DMS79 (cell line): Measurements from ENCODE around the gene TLR4.

ENCODE experiments used
- DNase-seq: peaks from one replicate; lab custom pipeline; 2025; lab: John Stamatoyannopoulos, UW

TLR4 gene

DNA sequence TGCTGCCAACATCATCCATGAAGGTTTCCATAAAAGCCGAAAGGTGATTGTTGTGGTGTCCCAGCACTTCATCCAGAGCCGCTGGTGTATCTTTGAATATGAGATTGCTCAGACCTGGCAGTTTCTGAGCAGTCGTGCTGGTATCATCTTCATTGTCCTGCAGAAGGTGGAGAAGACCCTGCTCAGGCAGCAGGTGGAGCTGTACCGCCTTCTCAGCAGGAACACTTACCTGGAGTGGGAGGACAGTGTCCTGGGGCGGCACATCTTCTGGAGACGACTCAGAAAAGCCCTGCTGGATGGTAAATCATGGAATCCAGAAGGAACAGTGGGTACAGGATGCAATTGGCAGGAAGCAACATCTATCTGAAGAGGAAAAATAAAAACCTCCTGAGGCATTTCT lies 10.1 kb downstream of the TLR4 start:
- DNase-seq: no peak

DNA sequence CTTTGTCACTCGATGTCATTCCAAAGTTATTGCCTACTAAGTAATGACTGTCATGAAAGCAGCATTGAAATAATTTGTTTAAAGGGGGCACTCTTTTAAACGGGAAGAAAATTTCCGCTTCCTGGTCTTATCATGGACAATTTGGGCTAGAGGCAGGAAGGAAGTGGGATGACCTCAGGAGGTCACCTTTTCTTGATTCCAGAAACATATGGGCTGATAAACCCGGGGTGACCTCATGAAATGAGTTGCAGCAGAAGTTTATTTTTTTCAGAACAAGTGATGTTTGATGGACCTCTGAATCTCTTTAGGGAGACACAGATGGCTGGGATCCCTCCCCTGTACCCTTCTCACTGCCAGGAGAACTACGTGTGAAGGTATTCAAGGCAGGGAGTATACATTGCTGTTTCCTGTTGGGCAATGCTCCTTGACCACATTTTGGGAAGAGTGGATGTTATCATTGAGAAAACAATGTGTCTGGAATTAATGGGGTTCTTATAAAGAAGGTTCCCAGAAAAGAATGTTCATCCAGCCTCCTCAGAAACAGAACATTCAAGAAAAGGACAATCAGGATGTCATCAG lies 11.3 kb downstream of the TLR4 start:
- no peak for DNase-seq

DNA sequence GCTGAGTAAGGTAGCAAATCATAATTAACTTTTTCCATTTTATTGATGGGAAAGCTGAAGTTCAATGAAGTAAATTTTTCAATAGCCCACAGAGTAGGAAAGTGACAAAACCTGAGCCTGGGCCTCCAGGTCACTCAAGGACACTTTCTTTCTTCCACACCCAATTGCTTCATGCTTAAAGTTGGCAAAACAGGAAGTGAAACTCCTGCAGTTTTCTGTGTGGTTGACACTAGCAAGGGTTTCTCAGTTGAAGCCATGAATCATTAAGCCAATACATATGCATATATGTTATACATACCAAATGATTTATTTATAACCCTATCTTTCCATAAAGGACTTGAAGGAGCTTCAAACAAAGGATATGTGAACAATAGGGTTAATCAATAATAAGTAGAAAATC lies 13.9 kb downstream of the TLR4 start:
- DNase-seq: no peak

DNA sequence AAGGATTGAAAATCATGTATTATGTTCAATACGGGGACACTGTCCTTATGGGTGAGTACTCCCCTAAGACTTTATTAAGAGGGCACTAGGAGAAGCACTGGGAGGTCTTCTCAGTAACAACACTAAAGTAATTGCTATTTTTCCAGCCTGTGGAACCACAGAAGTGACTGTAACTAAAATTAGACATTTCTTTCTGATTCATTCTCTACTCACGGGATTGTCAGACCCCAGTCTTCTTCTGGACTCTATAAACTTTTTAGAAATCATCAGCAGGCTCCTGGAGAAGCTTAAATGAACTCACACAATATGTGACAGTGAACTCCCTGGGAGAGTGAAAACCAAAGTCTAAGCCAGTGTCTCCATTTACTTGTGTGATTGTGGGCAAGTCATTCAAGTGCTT lies 14.5 kb downstream of the TLR4 start:
- no peak for DNase-seq

DNA sequence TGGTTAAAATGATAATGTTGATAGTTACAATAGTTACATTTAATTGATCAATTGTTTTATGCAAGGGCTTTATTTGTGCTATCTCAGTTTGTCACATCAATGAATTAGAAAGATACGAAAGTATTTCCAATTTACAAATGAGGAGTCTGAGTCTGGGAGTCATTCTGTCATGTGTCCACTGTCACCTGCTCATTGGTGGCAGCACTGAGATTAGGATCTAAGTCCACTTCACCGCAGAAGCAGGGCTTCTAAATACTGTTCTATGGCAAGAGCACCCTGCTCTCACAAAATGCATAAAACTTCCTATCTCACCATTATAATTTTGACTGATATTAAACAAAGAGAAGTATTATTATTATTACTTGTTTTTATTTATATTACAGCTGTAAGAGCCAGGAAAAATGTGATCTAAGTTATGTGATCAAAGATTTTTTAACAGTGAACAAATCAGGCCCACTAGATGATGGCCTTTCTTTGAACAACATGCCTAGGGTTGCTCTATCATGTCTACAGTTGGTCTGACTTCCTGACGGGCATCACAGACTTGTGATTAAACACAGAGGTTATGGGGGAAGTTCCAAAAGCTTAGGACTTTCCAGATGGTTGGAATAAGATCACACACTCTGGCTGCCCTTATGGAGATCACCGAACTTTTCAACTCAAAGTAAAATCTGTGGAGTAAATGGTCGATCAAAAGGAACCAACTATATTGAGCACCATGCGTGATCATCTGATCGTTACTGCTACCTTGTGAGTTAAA lies 15.1 kb downstream of the TLR4 start:
- DNase-seq: no peak

DNA sequence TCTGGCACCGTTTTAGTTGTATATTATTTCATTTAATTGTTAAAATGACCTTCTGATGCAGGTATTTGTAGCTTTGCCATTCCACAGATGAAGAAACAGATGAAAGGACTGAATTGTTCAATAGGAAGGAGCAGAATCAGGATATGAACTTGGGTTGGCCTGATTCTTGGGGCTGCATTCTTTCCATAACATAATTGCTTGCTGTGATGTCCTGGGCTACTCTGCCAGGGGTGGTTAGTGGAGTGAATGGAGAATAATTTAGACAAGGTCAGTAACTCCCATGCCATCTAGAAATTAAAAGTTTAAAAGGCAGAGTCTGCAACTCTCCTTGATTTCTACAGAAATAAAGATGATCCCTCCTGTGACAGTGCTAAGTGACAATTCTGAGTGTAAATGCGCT lies 15.9 kb downstream of the TLR4 start:
- DNase-seq: no peak

DNA sequence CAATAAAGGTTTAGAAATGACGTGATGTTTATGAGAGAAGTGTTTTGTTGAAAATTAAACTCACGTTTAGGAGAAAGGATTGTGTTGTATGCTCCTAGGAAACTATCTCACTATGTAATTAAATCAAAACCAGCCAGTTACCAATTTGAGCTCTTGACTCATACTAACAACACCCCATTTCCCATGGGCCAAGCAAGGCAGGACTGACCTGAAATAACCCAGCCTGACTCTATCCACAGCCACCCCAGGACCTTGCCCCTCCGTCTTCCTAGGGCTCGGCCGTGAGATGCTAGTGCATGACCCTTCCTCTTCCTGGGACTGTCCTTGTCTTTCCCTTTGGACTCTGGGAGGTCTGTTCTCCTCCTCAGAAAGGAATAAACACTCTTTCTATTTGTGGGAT lies 16.4 kb downstream of the TLR4 start:
- DNase-seq: no peak

DNA sequence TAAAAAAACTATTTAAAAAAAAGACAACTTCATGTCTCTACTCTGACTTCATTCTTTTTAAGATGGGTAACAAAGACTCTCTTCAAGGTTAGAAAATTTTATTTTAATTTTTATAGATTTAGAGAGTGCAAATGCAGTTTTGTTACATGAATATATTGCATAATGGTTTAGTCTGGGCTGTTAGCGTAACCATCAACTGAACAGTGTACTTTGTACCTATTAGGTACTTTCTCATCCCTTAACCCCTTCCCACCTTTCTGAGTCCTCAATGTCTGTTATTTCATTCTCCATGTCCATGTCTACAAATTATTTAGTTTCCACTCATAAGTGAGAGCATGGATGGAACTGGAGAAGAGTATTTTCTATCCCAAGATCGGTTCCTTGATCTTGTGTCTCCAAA lies 16.8 kb downstream of the TLR4 start:
- no peak for DNase-seq

DNA sequence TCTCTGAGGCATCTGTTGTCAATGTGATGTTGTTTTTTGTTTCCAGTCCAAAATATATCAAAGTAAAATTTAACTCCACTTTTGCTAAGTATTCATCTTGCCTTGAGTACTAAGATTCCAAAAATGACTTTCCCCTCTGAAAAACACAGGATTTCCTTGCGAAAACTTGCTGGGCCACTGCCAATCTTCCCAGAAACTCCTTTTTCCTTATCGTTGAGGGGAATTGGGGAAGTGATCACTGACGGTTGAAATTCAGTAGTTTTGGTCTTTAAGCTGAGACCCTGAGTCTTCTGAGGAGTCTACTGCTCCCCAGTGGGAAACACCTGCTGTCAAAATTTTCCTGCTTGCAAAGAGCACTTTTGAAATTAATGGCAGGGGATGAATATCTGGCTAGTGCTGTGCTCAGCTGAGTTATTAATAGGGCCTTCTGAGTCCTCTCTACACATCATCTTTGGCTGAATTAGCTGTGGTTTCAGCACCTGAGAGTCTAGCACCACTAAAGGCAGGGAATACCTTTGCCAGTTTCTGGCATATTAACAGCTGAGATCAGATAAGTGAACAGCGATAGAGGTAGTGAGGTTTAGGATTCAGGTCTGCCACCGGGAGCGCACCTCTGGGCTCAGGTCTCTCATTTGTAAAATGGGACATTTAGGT lies 18.0 kb downstream of the TLR4 start:
- no peak for DNase-seq

DNA sequence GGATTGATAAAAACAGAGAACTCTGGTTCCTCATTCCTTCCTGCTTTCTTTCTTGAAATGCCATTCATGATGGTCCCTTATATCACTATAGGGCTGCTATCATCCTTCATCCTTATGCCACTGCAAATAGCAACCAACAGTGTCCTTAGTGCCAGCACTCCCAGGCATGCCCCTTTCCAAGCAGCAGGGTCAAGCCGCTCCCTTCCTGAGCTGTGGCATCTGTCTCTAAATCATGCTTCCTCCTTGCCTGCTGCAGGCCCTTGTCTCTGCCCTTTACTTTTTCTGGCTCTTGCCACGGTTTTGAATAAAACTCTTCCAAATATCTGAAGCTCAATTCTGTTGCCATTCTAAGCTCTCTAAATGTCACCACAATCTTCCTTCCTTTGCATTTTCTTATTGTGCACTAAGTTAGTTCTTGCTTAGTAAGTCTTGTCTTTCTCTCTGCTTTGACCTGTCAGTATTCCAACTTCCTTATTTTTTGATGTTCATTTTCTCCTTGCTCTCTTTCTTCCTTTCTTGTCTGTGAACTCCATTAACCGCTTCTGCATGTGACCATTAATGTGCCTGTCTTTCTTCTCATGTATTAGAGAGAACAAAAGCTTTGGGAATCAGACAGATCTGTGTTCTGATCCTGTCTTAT lies 19.9 kb downstream of the TLR4 start:
- no peak for DNase-seq

DNA sequence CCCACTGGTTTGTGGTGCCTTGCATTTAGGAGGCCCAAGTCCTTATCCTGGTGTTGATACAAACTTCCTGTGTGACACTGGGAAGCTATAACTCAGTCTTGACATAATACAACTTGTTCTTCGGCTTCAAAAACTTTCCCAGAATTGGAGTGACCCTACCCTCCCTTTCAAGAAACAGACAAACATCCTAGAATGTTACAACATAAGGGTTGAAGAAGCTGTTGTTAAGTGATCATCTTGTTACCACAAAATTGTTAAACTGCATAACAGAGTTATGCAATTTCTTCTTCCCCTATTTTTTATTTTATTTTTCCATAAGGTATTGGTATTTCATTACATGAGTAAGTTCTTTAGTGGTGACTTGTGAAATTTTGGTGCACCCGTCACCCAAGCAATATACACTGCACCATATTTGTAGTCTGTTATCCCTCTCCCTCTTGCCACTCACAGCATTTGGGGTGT lies 21.3 kb downstream of the TLR4 start:
- DNase-seq: no peak

DNA sequence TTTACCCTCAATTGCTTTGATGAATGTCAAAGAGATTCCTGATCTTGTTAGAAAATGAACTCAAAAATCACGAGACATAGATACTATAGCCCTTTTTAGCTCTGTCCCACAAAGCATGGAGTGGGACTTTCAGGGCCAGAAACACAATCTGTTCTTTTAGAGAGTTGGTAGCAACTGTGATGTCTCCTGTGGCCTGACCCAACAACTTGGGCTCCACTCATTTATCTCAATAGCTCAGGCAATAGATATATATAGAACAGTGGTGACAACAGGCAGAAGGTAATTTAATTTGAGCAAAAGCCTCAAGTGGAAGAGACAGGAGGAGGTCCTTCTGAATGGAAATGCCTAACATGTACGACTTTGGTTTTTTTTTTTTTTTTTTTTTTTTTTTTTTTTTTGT lies 25.2 kb downstream of the TLR4 start:
- DNase-seq: no peak

DNA sequence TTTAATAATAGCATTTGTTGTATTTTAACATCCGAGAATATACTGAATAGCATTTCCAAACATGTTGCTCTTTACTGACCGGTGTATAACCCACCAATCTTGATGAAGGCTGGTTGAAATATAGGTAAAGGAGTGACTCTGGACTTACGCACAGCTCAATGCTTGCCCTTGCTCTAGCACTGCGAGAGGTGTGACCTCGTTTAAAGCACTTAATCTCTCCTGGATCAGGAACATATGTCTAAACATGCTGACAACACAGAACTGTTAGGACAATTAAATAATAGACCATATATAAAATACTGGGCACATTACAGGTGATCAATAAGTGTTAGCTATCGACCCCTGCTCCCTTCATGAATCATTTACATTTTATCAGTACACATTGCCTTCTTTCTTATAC lies 28.3 kb downstream of the TLR4 start:
- no peak for DNase-seq

DNA sequence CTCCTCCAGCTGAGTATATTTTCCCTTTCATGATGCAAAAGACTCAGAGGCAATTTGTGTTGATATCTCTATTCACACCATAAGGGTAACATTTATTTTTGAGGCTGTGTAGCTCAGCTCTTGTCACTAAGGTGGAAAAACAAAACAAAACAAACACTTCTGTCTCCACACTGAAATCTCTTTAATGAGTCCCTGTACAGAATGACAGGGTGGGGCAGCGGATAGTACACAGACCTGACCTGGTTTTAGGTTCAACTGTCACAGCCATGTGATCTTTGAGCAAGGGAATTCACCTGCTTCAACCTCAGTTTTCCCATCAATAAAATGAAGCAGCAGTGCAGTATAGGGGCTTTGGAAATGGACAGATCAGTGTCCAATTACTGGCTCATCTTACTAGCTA lies 29.3 kb downstream of the TLR4 start:
- DNase-seq: no peak

DNA sequence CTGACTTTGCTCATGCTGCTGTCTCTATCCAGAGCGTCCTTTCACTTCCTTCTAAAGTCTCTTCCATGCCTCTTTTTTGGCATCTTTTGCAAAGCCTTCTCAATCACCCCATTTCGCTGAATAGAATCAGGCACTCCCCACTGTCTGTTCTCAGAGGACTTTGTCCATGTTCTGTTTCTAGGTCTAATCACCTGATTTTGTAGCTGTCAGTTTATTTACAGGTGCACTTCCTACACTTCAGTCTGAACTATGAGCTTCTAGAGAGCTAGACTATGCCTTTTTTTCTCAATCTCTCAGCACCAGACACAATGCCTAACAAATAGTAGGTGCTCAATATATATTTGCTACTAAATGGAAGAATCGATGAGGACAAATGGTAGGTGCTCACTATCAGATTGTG lies 29.9 kb downstream of the TLR4 start:
- DNase-seq: no peak

DNA sequence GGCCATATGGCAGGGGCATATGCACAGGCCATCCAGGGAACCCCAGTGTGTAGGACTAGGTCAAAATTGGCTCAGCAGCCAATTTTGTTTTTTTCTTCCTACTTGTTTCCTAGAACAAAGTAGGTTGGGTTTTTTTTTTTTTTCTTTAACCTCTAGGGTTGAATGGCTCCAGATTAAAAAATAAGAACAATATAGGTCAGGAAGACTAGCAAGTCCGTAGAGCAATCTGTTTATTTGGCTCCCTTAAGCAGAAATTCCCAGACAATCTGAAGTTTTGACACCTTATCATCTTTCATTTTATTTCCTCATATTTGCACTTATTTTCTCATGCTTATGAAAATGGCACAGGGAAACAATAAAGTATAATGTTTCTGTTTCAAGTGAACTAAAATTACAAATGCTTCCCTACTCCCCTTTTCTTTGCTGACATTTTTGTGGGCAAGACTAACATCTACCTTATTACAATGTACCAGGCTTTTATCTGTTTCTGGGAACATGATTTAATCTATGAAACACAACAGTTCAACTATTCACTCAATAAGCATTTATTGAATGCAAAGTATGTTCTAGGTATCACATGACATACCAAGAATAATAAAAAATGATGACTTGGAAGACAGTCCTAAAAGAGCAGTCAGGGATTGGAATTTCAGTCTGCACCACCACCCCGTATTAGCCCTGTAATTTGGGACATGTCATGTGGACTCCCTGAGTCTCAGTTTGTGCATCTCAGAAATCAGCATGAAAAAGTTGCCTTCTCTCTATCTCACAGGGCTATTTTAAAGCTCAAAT lies 30.5 kb downstream of the TLR4 start:
- no peak for DNase-seq

DNA sequence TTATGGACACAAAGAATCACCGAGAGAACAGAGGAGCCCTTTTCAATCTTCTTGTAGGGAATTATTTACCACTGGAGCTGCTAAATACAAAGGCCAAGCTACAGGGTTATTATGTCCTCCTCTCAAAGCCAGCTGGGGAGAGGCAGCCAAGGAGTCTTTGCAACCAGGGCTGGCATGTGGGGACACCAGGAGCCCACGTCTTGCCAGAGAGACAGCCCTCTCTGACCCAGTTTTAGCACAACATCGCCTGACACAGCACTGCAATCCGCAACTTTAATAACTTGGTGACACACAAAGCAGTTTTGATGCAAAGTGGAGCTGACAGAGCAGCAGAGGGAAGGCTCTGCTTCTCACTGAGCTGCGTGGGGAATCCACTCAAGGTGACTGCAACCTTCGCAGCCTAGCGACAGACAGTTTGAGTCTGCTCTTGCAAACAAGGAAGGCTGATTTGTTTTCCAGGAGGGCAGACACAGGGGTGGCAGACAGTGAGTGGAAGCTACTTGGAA lies 33.6 kb downstream of the TLR4 start:
- DNase-seq: no peak

DNA sequence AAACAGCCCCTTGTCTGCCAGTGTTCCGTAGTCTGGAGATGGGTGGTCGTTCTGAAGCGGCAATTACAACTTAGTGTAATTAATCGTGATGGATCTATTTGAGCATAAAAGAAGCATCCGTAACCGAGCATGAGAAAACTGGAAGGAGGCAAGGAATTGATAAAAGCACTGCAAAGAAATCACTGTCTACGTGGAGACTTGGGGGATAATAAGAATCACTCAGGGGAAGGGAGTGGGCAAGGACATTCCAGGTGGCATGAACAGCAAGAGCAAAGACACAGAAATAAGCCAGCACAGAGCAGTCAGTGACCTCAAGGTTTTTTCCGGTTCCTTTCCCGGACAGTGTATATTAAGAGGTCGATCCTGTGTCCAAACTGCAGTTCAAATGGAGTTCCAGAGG lies 35.0 kb downstream of the TLR4 start:
- no peak for DNase-seq

DNA sequence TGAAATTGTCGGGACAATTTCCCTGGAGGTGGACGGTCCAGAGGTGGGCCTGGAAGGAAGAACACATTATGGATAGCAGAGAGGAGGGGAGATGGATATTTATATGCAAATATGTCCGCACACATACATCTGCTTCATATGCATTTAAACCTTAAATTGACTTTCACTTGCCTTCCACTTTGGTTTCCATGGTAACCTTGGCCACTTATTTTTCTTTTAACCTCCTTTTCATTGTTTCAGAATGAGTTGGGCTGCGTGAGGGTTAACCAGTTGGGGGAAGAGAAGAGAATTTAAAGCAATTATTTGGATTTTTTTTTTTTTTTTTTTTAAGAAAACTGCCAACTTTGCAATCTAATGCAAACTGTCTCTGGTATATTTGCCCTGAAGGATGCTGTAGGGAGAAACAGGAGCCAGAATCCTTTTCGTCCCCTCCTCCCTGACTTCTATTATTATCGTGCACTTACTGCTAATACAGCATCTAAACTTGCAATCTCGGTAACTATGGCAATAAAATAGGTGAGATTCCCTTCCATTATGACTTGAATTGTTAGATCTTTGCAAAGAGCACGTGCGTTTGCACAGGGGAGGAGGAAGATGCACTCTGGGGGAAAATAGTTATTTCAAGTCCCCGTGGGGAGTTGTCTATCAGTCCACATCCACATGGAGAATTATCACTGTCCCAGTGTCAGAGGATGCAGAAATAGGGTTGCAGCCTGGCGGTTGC lies 35.6 kb downstream of the TLR4 start:
- DNase-seq: no peak

DNA sequence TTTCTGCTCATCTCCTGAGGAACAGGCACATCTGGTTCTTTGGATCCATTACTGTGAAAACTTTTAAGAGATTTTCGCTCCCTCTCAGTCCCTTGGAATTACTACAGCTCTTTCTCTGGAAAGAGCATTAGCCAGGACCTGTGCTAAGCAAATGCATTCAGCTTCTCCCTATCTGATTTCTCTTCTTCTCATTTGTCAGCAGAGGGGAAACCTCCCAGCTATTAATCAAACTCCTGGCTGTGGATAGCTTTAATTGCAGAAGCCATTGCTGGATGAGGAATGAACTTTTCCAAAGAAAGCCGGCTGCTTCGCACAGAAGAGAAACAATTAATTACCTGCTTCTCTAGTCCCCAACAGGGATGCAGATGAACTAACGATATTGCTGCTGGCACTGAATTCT lies 37.9 kb downstream of the TLR4 start:
- no peak for DNase-seq

DNA sequence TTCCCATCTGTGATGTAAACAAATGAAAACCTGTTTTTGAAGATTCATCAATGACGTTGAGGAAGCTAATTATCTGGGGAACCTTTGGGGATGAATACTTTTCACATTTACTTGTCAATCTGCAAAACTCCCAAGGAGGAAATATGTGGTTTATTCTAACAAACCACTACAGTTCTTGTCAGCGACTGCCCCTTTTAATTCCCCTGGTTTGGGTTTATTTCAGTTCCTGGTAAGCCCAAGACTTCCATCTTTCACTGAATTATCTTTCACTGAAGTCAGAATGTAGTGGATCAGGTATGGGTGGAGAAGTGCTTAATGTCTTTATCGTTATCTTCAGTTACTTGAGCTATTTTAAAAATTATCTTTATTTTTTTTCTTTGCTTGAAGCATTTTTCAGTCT lies 40.2 kb downstream of the TLR4 start:
- no peak for DNase-seq
